GM18870 (cell line): ENCODE data around the gene CCDC97.
"Not testable (repeated sequence)": the region's sequence is repeated elsewhere in the genome, so short reads cannot be mapped to it uniquely, and the experiment has no call there.

Experiments used
- ATAC-seq: cut with Tn5 transposase; IDR thresholded peaks from one replicate; pipeline ENCODE4 v1.9.1; 2021; ENCODE audit warnings: moderate library complexity; ENCODE audit not compliant: unreplicated experiment

The CCDC97 gene

DNA sequence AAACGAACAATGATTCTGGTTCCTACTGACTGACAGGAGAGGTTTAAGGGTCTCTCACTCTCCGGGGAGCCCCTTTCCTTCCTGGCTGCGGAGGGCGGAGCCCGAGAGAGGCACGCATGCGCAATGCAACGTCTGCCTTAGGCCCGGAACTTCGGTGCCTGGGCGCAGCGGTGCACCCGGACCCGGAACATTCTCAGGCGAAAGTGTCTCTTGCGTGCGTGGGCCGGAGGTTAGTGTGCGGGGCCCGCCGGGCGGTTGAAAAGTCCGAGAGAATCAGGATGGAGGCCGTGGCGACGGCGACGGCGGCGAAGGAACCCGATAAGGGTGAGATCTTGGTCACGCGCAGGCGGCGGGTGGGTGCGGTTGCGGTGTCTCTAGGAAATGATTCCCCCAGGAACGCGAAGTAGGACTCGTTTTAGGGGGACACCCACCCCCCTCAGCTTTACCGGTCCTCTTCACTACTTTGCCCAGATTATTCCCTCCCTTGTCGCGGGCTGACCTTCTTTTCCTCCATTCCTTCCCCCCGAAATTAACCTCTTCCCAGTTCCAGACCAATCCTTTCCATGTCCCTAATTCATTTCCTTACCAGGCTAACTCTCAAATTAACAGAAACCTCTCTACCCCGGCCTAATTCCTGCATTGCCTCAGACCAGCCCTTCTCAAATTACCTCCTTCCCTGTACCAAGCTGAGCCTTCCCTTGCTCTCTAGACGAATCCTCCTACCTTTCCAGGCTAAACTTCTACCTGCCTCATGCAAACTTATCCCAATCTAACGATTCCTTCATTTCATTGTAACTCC is at the start of gene CCDC97:
TSS of gene CCDC97 (plus strand) at position 140 of the 799 bp plus-strand sequence. CDS start at position 279, 139 bp downstream.
- ATAC-seq: peak; percentile 58

GRCh38 chr19:41261474-41262190 is 48.3 kb upstream of the CCDC97 start:
- ATAC-seq: no peak

GRCh38 chr19:41263042-41263849 is 46.7 kb upstream of the CCDC97 start:
- ATAC-seq: peak; percentile 1

GRCh38 chr19:41263850-41264580 is 46.0 kb upstream of the CCDC97 start, which contains the start of gene HNRNPUL1:
TSS of gene HNRNPUL1 (plus strand) at chr19:41264372. CDS start at chr19:41264504, 132 bp downstream.
- peak; percentile 82 for ATAC-seq

GRCh38 chr19:41264581-41265394 is 45.2 kb upstream of the CCDC97 start:
- no peak for ATAC-seq

- no peak for ATAC-seq
Observed at GRCh38 chr19:41265395-41266153, 44.4 kb upstream of the CCDC97 start.

- no peak for ATAC-seq
Observed at GRCh38 chr19:41269055-41269454, 40.9 kb upstream of the CCDC97 start.

DNA sequence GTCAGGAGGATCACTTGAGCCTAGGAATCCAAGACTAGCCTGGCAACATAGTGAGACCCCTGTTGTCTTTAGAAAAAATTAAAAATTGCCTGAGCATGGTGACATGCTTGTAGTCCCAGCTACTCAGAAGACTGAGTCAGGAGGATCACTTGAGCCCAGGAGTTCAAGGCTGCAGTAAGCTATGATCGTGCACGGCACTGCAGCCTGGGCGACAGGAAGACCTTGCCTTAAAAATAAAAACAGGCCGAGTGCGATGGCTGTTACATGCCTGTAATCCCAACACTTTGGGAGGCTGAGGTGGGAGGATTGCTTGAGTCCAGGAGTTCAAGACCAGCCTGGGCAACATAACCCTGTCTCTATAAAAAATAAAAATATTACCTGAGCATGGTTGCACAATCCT is 40.4 kb upstream of the CCDC97 start:
- ATAC-seq: no peak

GRCh38 chr19:41273076-41273475 is 36.9 kb upstream of the CCDC97 start:
- no peak for ATAC-seq

- no peak for ATAC-seq
Observed at GRCh38 chr19:41274802-41275201, 35.2 kb upstream of the CCDC97 start.

- no peak for ATAC-seq
Observed at GRCh38 chr19:41276231-41276630, 33.7 kb upstream of the CCDC97 start.

DNA sequence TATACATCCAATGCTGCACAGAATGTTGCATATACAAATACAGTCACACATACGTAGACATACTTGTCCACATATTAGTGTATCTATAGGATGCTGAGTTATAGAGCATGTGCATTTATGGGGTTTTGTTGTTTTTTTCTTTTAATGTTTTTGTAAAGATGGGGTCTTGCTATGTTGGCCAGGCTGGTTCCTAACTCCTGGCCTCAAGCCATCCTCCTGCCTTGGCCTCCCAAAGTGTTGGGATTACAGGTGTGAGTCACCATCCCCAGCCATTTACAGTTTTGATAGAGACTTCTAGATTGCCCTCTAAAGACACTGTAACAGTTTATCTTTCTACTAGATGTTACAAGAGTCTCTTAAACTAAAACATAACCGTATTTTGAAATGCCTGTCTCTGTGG is 31.5 kb upstream of the CCDC97 start:
- ATAC-seq: no peak

GRCh38 chr19:41288673-41289530 is 21.1 kb upstream of the CCDC97 start:
- ATAC-seq: no peak

- not testable (repeated sequence) for ATAC-seq
Observed at GRCh38 chr19:41289814-41290213, 20.2 kb upstream of the CCDC97 start.

GRCh38 chr19:41294393-41294792 is 15.6 kb upstream of the CCDC97 start:
- ATAC-seq: no peak

DNA sequence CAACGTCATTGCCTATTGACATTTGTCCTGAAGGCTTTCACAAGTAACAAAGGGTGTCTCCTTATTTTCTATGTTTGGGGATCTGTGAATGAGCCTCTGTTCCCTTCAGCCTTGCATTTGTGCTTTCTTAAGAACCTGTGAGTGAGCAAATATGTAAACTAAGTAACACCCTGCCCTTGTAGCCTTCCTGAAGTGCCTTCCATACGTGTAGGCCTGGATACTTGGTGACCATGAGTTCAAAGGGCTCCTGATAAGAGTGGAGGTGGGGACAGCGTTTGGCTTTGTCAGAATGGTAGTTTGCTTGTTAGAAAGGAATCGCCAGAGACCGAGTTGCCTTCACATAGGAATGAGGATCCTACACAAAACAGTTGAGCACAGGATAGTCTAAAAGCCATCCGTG is 14.5 kb upstream of the CCDC97 start:
- ATAC-seq: no peak

GRCh38 chr19:41296433-41296871 is 13.5 kb upstream of the CCDC97 start:
- no peak for ATAC-seq
